ENCODE results near the gene ISOC2.

- TF ChIP-seq, protein P1, sequence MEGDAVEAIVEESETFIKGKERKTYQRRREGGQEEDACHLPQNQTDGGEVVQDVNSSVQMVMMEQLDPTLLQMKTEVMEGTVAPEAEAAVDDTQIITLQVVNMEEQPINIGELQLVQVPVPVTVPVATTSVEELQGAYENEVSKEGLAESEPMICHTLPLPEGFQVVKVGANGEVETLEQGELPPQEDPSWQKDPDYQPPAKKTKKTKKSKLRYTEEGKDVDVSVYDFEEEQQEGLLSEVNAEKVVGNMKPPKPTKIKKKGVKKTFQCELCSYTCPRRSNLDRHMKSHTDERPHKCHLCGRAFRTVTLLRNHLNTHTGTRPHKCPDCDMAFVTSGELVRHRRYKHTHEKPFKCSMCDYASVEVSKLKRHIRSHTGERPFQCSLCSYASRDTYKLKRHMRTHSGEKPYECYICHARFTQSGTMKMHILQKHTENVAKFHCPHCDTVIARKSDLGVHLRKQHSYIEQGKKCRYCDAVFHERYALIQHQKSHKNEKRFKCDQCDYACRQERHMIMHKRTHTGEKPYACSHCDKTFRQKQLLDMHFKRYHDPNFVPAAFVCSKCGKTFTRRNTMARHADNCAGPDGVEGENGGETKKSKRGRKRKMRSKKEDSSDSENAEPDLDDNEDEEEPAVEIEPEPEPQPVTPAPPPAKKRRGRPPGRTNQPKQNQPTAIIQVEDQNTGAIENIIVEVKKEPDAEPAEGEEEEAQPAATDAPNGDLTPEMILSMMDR (IDR thresholded peaks at IDR 0.05) = no peak
- no peak for TF ChIP-seq POLR2A (IDR thresholded peaks at IDR 0.05)
Measured at GRCh38 chr19:55465460-55466240, 4.2 kb upstream of the ISOC2 start.

Measured in suprapubic skin (tissue), 3 donors.